Mesodermal cell (in vitro differentiated cells): ENCODE measurements around the gene DUS2.

Experiments used
- H3K27ac ChIP-seq: 2 replicates; pipeline ENCODE4 v1.7.0; 2013; ENCODE audit warnings: mild to moderate bottlenecking, low read depth, low read length, moderate library complexity; ENCODE audit not compliant: severe bottlenecking
- H3K36me3 ChIP-seq: 2 replicates; pipeline ENCODE4 v1.7.1; 2013; ENCODE audit warnings: mild to moderate bottlenecking, low read length, moderate library complexity; ENCODE audit not compliant: control insufficient read depth, insufficient read depth
- H3K4me1 ChIP-seq: one replicate; pipeline ENCODE4 v1.7.1; 2013; ENCODE audit warnings: mild to moderate bottlenecking, low read length; ENCODE audit not compliant: insufficient read depth, control insufficient read depth, poor library complexity, severe bottlenecking
- H3K4me3 ChIP-seq: 2 replicates; pipeline ENCODE4 v1.7.0; 2013; ENCODE audit warnings: low read length, control low read depth, mild to moderate bottlenecking; ENCODE audit not compliant: insufficient read depth, poor library complexity, severe bottlenecking; ENCODE audit errors: extremely low read depth
- H3K9me3 ChIP-seq: 2 replicates; pipeline ENCODE4 v1.7.1; 2013; ENCODE audit warnings: mild to moderate bottlenecking, low read length, moderate library complexity; ENCODE audit not compliant: control insufficient read depth
- WGBS, 2 experiments: methylation state at CpG; one replicate each; pipeline ENCODE4 v1.1.5; 2013; ENCODE audit warnings: missing lambda C conversion rate in 2 of 2; ENCODE audit not compliant: insufficient coverage in 2 of 2; 5-methylcytosine and 5-hydroxymethylcytosine counted together

DUS2 gene

GRCh38 chr16:68078701-68079375 lies 55.8 kb downstream of the DUS2 start:
- no peaks in the 10 kb centered on the region for H3K9me3 ChIP-seq
- H3K27ac ChIP-seq = no peak overlapping the region
- peaks cover 10% of the 10 kb centered on the region for H3K4me1 ChIP-seq
- no peak overlapping the region for H3K4me3 ChIP-seq
- H3K36me3 ChIP-seq = peaks cover 43% of the 10 kb centered on the region
- 96 to 98% methylated on average over 8 of the region's 8 CpGs for WGBS, 2 experiments

- Histone ChIP-seq H3K36me3 (peaks cover 39% of the 10 kb centered on the region), H3K27ac (no peak overlapping the region), H3K4me1 (peaks cover 15% of the 10 kb centered on the region), H3K9me3 (no peaks in the 10 kb centered on the region), H3K4me3 (no peak overlapping the region)
Measured at GRCh38 chr16:68079376-68079625, 56.2 kb downstream of the DUS2 start.

GRCh38 chr16:68079626-68080344 lies 56.7 kb downstream of the DUS2 start:
- H3K36me3 ChIP-seq = peaks cover 34% of the 10 kb centered on the region

GRCh38 chr16:68081861-68082628 lies 59.0 kb downstream of the DUS2 start:
- H3K9me3 ChIP-seq = no peaks in the 10 kb centered on the region
- peaks cover 19% of the 10 kb centered on the region for H3K36me3 ChIP-seq
- no peak overlapping the region for H3K4me3 ChIP-seq
- no peak overlapping the region for H3K27ac ChIP-seq
- H3K4me1 ChIP-seq = peaks cover 17% of the 10 kb centered on the region

More at GRCh38 chr16:68079626-68080344, 56.7 kb downstream of the DUS2 start:
- Histone ChIP-seq H3K27ac (no peak overlapping the region), H3K4me1 (peaks cover 17% of the 10 kb centered on the region), H3K9me3 (no peaks in the 10 kb centered on the region), H3K4me3 (no peak overlapping the region)
- 73 to 88% methylated on average over 11 to 12 of the region's 13 CpGs for WGBS, 2 experiments

- WGBS, 2 experiments = 80% methylated on average over 1 of the region's 2 CpGs; no CpG with 5 or more reads in 1 of the 2 experiments
- Histone ChIP-seq H3K27ac (no peak overlapping the region), H3K36me3 (peaks cover 16% of the 10 kb centered on the region), H3K4me3 (no peak overlapping the region), H3K4me1 (peaks cover 17% of the 10 kb centered on the region), H3K9me3 (no peaks in the 10 kb centered on the region)
Measured at GRCh38 chr16:68082629-68083238, 59.6 kb downstream of the DUS2 start.

- no peaks in the 10 kb centered on the region for H3K9me3 ChIP-seq
- 95 to 100% methylated on average over 2 to 4 of the region's 4 CpGs for WGBS, 2 experiments
- H3K36me3 ChIP-seq = peaks cover 10% of the 10 kb centered on the region
- peaks cover 17% of the 10 kb centered on the region for H3K4me1 ChIP-seq
- H3K4me3 ChIP-seq = no peak overlapping the region
- peak overlapping the region; percentile 95 for H3K27ac ChIP-seq
Measured at GRCh38 chr16:68083239-68083781, 60.2 kb downstream of the DUS2 start.

GRCh38 chr16:68083861-68084503 lies 60.9 kb downstream of the DUS2 start:
- WGBS, 2 experiments = 28% methylated on average over 14 to 17 of the region's 21 CpGs

GRCh38 chr16:68084504-68085258 lies 61.6 kb downstream of the DUS2 start:
- Histone ChIP-seq H3K4me3 (peak overlapping the region; percentile 88), H3K27ac (peak overlapping the region; percentile 95), H3K4me1 (peaks cover 14% of the 10 kb centered on the region), H3K9me3 (no peaks in the 10 kb centered on the region), H3K36me3 (no peaks in the 10 kb centered on the region)
- WGBS, 2 experiments = 2% methylated on average over 24 to 33 of the region's 45 CpGs

More at GRCh38 chr16:68083861-68084503, 60.9 kb downstream of the DUS2 start:
- peak overlapping the region; percentile 95 for H3K27ac ChIP-seq
- no peaks in the 10 kb centered on the region for H3K9me3 ChIP-seq
- H3K4me3 ChIP-seq = peak overlapping the region; percentile 88
- peaks cover 4% of the 10 kb centered on the region for H3K36me3 ChIP-seq
- H3K4me1 ChIP-seq = peaks cover 17% of the 10 kb centered on the region

- WGBS, 2 experiments = 0 to 1% methylated on average over 52 to 98 of the region's 104 CpGs
- peaks cover 13% of the 10 kb centered on the region for H3K4me1 ChIP-seq
- H3K36me3 ChIP-seq = no peaks in the 10 kb centered on the region
- H3K27ac ChIP-seq = peak within 1 kb of the TSS; percentile 95
- H3K4me3 ChIP-seq = peak within 1 kb of the TSS; percentile 88
- H3K9me3 ChIP-seq = no peaks in the 10 kb centered on the region
Measured at GRCh38 chr16:68085259-68086071, 62.4 kb downstream of the DUS2 start, which contains the start of gene NFATC3. Gene NFATC3, plus strand, starts transcription at chr16:68085370. Its CDS starts 312 bp downstream, at chr16:68085682.
